SU-DHL-6 (cell line): ENCODE data around the gene C12orf43.

ENCODE experiments used
- EZH2phosphoT487 ChIP-seq: fragments of 200-600 bp; sonication (generic), shearing (Covaris generic); conservative IDR thresholded peaks from 2 replicates; pipeline ENCODE4 v1.6.1; 2018; ENCODE audit warnings: mild to moderate bottlenecking, antibody characterized with exemption, low read length, moderate library complexity, mixed read lengths
- TF ChIP-seq, protein P1 (sequence below): fragments of 200-600 bp; sonication (generic); IDR thresholded peaks from one replicate; pipeline ENCODE4 v1.5.1; 2017; ENCODE audit warnings: antibody characterized with exemption, mild to moderate bottlenecking, low read length, moderate library complexity; ENCODE audit not compliant: insufficient read depth, poor library complexity, severe bottlenecking

DNA sequence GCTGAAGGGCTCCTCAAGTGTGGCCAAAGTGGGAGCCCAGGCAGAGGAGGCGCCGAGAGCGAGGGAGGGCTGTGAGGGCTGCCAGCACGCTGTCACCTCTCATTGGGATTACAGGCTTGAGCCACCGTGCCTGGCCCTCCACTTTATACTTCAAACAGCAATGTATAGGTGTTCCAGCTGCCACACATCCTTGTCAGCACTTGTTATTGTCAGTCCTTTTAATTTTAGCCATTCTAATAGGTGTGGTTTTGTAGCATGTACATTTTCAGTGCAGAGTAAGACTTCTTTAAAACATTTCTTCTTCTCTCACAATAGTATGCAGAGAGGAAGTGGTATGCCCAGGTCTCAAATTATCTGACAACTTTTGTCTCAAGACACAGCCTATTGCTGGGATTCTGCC lies 65.5 kb downstream of the C12orf43 start:
- no peak for TF ChIP-seq EZH2phosphoT487
- TF ChIP-seq, protein P1, sequence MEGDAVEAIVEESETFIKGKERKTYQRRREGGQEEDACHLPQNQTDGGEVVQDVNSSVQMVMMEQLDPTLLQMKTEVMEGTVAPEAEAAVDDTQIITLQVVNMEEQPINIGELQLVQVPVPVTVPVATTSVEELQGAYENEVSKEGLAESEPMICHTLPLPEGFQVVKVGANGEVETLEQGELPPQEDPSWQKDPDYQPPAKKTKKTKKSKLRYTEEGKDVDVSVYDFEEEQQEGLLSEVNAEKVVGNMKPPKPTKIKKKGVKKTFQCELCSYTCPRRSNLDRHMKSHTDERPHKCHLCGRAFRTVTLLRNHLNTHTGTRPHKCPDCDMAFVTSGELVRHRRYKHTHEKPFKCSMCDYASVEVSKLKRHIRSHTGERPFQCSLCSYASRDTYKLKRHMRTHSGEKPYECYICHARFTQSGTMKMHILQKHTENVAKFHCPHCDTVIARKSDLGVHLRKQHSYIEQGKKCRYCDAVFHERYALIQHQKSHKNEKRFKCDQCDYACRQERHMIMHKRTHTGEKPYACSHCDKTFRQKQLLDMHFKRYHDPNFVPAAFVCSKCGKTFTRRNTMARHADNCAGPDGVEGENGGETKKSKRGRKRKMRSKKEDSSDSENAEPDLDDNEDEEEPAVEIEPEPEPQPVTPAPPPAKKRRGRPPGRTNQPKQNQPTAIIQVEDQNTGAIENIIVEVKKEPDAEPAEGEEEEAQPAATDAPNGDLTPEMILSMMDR, result no peak
